MM.1S (cell line): ENCODE data around the gene SRP9.
A peak's percentile ranks its signal among the peaks of the same experiment; 100 is the strongest.
"Not testable (repeated sequence)": the region's sequence is repeated elsewhere in the genome, so short reads cannot be mapped to it uniquely, and the experiment has no call there.

Source experiments
- DNase-seq: peaks from one replicate; pipeline ENCODE4 v3.0.0-alpha.2; 2015
- H2AFZ ChIP-seq: fragments of 300-600 bp; sonication (generic); 2 replicates; pipeline ENCODE4 v1.6.0; 2016; ENCODE audit warnings: antibody characterized with exemption, low read length
- H3F3A ChIP-seq: fragments of 300-600 bp; sonication (generic); 2 replicates; pipeline ENCODE4 v1.6.1; 2016; ENCODE audit warnings: mild to moderate bottlenecking, antibody characterized with exemption, low read length, moderate library complexity, mixed read lengths; ENCODE audit not compliant: insufficient read depth
- H3K27ac ChIP-seq: fragments of 300-600 bp; sonication (generic); 2 replicates; pipeline ENCODE4 v1.5.1; 2016; ENCODE audit warnings: mild to moderate bottlenecking, low read length
- H3K27me3 ChIP-seq: fragments of 300-600 bp; sonication (generic); replicated peaks from 2 replicates; pipeline ENCODE4 v1.6.0; 2016; ENCODE audit warnings: low read length; ENCODE audit not compliant: insufficient read depth
- H3K36me3 ChIP-seq: fragments of 300-600 bp; sonication (generic); replicated peaks from 2 replicates; pipeline ENCODE4 v1.6.1; 2016; ENCODE audit warnings: mild to moderate bottlenecking, low read length, mixed read lengths; ENCODE audit not compliant: insufficient read depth
- H3K4me1 ChIP-seq: fragments of 300-600 bp; sonication (generic); 2 replicates; pipeline ENCODE4 v1.6.1; 2016; ENCODE audit warnings: low read length, mixed read lengths
- H3K4me2 ChIP-seq: fragments of 300-600 bp; sonication (generic); 2 replicates; pipeline ENCODE4 v1.6.0; 2016; ENCODE audit warnings: low read depth, low read length
- H3K4me3 ChIP-seq: fragments of 300-600 bp; sonication (generic); 2 replicates; pipeline ENCODE4 v1.5.1; 2016; ENCODE audit warnings: low read length, mixed read lengths
- H3K79me2 ChIP-seq: fragments of 300-600 bp; sonication (generic); 2 replicates; pipeline ENCODE4 v1.6.1; 2016; ENCODE audit warnings: mixed run types, low read length, mixed read lengths
- H3K9ac ChIP-seq: fragments of 300-600 bp; sonication (generic); 2 replicates; pipeline ENCODE4 v1.6.1; 2016; ENCODE audit warnings: low read length, mixed read lengths
- H3K9me2 ChIP-seq: fragments of 300-600 bp; sonication (generic); replicated peaks from 2 replicates; pipeline ENCODE4 v1.6.1; 2016; ENCODE audit warnings: mild to moderate bottlenecking, low read length, mixed read lengths; ENCODE audit not compliant: insufficient read depth
- H3K9me3 ChIP-seq: fragments of 300-600 bp; sonication (generic); replicated peaks from 2 replicates; pipeline ENCODE4 v1.6.1; 2016; ENCODE audit warnings: mild to moderate bottlenecking, low read length, mixed read lengths; ENCODE audit not compliant: insufficient read depth
- H4K20me1 ChIP-seq: fragments of 300-600 bp; sonication (generic); 2 replicates; pipeline ENCODE4 v1.6.1; 2016; ENCODE audit warnings: mild to moderate bottlenecking, low read length, moderate library complexity, mixed read lengths; ENCODE audit not compliant: insufficient read depth
- EZH2 ChIP-seq: fragments of 300-600 bp; sonication (generic); optimal IDR thresholded peaks from 2 replicates; pipeline ENCODE3; 2017; ENCODE audit warnings: low read depth, mild to moderate bottlenecking, antibody characterized with exemption, low read length, mixed read lengths
- EZH2phosphoT487 ChIP-seq: fragments of 300-600 bp; sonication (generic); IDR thresholded peaks from 2 replicates; pipeline ENCODE4 v1.6.1; 2018; ENCODE audit warnings: antibody characterized with exemption, low read length
- TF ChIP-seq, protein P1 (sequence below): fragments of 300-600 bp; sonication (generic); IDR thresholded peaks from 2 replicates; pipeline ENCODE4 v1.5.1; 2016; ENCODE audit warnings: antibody characterized with exemption, low read length, mixed read lengths

SRP9 gene

GRCh38 chr1:225808136-225808535, 30.5 kb downstream of the SRP9 start:
- no peak overlapping the region for H2AFZ ChIP-seq
- H3K36me3 ChIP-seq = no peaks in the 10 kb centered on the region
- H3K4me3 ChIP-seq = no peak overlapping the region
- no peak overlapping the region for H3K9ac ChIP-seq
- H3K4me1 ChIP-seq = no peaks in the 10 kb centered on the region
- peaks cover 5% of the 10 kb centered on the region; the same call in 1 of the 2 replicates for H3K79me2 ChIP-seq
- no peaks in the 10 kb centered on the region for H4K20me1 ChIP-seq
- H3K27ac ChIP-seq = no peak overlapping the region
- H3K27me3 ChIP-seq = no peaks in the 10 kb centered on the region
- H3F3A ChIP-seq = peaks cover 5% of the 10 kb centered on the region; the same call in 1 of the 2 replicates
- H3K9me2 ChIP-seq = no peaks in the 10 kb centered on the region
- no peak for DNase-seq
- no peak for TF ChIP-seq EZH2phosphoT487
- TF ChIP-seq, protein P1, sequence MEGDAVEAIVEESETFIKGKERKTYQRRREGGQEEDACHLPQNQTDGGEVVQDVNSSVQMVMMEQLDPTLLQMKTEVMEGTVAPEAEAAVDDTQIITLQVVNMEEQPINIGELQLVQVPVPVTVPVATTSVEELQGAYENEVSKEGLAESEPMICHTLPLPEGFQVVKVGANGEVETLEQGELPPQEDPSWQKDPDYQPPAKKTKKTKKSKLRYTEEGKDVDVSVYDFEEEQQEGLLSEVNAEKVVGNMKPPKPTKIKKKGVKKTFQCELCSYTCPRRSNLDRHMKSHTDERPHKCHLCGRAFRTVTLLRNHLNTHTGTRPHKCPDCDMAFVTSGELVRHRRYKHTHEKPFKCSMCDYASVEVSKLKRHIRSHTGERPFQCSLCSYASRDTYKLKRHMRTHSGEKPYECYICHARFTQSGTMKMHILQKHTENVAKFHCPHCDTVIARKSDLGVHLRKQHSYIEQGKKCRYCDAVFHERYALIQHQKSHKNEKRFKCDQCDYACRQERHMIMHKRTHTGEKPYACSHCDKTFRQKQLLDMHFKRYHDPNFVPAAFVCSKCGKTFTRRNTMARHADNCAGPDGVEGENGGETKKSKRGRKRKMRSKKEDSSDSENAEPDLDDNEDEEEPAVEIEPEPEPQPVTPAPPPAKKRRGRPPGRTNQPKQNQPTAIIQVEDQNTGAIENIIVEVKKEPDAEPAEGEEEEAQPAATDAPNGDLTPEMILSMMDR = no peak
- TF ChIP-seq EZH2 = no peak
- no peak overlapping the region for H3K4me2 ChIP-seq
- H3K9me3 ChIP-seq = no peaks in the 10 kb centered on the region

- H3K27ac ChIP-seq = no peak within 1 kb of the TSS
- no peaks in the 10 kb centered on the region for H3K9me2 ChIP-seq
- no peaks in the 10 kb centered on the region for H3K4me1 ChIP-seq
- no peaks in the 10 kb centered on the region for H3K27me3 ChIP-seq
- peaks cover 5% of the 10 kb centered on the region; the same call in 1 of the 2 replicates for H3K79me2 ChIP-seq
- H2AFZ ChIP-seq = peak within 1 kb of the TSS; percentile 85
- DNase-seq = peak; percentile 94
- peak within 1 kb of the TSS; percentile 73 for H3K4me3 ChIP-seq
- TF ChIP-seq, protein P1 = peak; percentile 25
- TF ChIP-seq EZH2phosphoT487 = no peak
- H3K36me3 ChIP-seq = no peaks in the 10 kb centered on the region
- H3K4me2 ChIP-seq = peak within 1 kb of the TSS; percentile 90
- H3F3A ChIP-seq = peaks cover 5% of the 10 kb centered on the region; the same call in 1 of the 2 replicates
- H3K9me3 ChIP-seq = no peaks in the 10 kb centered on the region
- H3K9ac ChIP-seq = peak within 1 kb of the TSS; percentile 45; the same call in 1 of the 2 replicates
- no peaks in the 10 kb centered on the region for H4K20me1 ChIP-seq
Measured at GRCh38 chr1:225809842-225810578, 32.4 kb downstream of the SRP9 start, which contains the start of gene EPHX1. TSS of gene EPHX1 (plus strand) at chr1:225810124. CDS start at chr1:225828730, 18,606 bp downstream.

DNA sequence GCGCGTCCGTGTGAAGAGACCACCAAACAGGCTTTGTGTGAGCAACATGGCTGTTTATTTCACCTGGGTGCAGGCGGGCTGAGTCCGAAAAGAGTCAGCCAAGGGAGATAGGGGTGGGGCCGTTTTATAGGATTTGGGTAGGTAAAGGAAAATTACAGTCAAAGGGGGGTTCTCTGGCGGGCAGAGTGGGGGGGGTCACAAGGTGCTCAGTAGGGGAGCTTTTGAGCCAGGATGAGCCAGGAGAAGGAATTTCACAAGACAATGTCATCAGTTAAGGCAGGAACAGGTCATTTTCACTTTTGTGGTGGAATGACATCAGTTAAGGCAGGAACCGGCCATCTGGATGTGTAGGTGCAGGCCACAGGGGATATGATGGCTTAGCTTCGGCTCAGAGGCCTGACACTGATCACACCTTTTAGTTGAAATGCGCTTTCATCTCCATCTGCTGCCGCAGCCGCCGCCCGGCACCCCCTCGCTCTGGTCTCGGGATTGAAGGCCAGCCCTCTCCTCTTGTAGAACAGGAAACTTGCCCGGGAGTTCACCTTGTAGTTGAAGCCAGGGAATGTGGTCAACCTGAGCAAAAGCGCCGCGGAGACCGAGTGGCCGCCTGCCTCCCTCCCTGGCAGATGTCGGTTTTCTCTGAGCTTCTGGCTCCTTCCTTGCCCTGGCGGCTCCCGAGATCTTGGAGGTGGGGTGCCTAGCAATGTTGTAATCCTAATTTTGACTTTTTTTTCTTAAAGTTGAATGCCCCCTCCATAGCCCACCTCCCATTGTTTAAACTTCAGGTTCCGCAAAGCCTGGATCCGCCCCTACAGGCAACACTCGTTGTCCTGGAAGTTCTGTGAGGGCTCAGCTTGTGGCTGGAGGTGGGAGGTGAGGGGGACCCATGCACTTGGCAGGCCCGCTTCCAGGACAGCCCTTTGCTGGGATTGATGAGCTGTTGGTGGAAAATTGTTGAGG, 33.2 kb downstream of the SRP9 start:
- H3K4me1 ChIP-seq, H3K9me3 ChIP-seq, H3K27me3 ChIP-seq, H3K9me2 ChIP-seq, H3F3A ChIP-seq, H4K20me1 ChIP-seq, H3K79me2 ChIP-seq, H3K36me3 ChIP-seq, H3K27ac ChIP-seq: not testable (repeated sequence)
- Histone ChIP-seq H3K4me3 (peak overlapping the region; percentile 73), H3K4me2 (peak overlapping the region; percentile 90), H2AFZ (peak overlapping the region; percentile 66), H3K9ac (peak overlapping the region; percentile 45; the same call in 1 of the 2 replicates)
- peak; percentile 16 for DNase-seq
